DND-41 (cell line): ENCODE data around the gene RUVBL2.

Experiments used
- EZH2 ChIP-seq: IDR thresholded peaks from 3 replicates; pipeline ENCODE4 v1.6.1; 2012; ENCODE audit warnings: borderline replicate concordance, low read depth, mild to moderate bottlenecking, moderate library complexity, low read length, inconsistent platforms; ENCODE audit not compliant: severe bottlenecking
- TF ChIP-seq, protein P1 (sequence below): IDR thresholded peaks from 2 replicates; pipeline ENCODE4 v1.5.1; 2012; ENCODE audit warnings: borderline replicate concordance, low read length, moderate library complexity, mild to moderate bottlenecking; ENCODE audit not compliant: poor library complexity, severe bottlenecking; ENCODE audit errors: extremely low read depth

DNA sequence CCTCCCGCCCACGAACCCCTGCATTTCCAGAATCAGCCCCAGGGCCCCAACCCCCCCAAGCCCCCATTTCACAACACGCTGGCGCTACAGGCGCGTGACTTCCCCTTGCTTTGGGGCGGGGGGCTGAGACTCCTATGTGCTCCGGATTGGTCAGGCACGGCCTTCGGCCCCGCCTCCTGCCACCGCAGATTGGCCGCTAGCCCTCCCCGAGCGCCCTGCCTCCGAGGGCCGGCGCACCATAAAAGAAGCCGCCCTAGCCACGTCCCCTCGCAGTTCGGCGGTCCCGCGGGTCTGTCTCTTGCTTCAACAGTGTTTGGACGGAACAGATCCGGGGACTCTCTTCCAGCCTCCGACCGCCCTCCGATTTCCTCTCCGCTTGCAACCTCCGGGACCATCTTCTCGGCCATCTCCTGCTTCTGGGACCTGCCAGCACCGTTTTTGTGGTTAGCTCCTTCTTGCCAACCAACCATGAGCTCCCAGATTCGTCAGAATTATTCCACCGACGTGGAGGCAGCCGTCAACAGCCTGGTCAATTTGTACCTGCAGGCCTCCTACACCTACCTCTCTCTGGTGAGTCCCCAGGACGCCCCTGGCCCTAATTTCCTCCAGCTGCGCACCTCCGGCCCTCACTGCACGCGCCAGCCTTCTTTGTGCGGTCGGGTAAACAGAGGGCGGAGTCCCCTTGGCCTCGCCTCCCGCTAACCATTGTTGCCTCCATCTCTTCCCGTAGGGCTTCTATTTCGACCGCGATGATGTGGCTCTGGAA is 28.5 kb upstream of the RUVBL2 start, which contains the start of gene FTL:
- TF ChIP-seq, protein P1, sequence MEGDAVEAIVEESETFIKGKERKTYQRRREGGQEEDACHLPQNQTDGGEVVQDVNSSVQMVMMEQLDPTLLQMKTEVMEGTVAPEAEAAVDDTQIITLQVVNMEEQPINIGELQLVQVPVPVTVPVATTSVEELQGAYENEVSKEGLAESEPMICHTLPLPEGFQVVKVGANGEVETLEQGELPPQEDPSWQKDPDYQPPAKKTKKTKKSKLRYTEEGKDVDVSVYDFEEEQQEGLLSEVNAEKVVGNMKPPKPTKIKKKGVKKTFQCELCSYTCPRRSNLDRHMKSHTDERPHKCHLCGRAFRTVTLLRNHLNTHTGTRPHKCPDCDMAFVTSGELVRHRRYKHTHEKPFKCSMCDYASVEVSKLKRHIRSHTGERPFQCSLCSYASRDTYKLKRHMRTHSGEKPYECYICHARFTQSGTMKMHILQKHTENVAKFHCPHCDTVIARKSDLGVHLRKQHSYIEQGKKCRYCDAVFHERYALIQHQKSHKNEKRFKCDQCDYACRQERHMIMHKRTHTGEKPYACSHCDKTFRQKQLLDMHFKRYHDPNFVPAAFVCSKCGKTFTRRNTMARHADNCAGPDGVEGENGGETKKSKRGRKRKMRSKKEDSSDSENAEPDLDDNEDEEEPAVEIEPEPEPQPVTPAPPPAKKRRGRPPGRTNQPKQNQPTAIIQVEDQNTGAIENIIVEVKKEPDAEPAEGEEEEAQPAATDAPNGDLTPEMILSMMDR: no peak
- TF ChIP-seq EZH2: no peak
